ENCODE data around the gene UHRF1. TPM values are rescaled to one million over a fixed set of nuclear protein-coding genes. Genes with fewer than 3 reads are reported as not detected.

The UHRF1 gene
- total and polyA plus RNA-seq, 2 of the 13 experiments (the other 11 are each of a cell fraction or from before 2014, with no cell fraction given): 6.8 to 78.4 TPM

GRCh38 chr19:4968462-4969291 is 59.4 kb downstream of the UHRF1 start, which contains the start of gene KDM4B (continued):
- TF ChIP-seq ZNF687 (CRISPR knock-in tag; IDR thresholded peaks at IDR 0.05) (peak; percentile 86), ZNF232 (CRISPR knock-in tag; IDR thresholded peaks at IDR 0.05; ENCODE audit: borderline replicate concordance) (no peak), FOSL1 (CRISPR knock-in tag; IDR thresholded peaks at IDR 0.05; ENCODE audit: borderline replicate concordance) (no peak), E2F5 (CRISPR knock-in tag; conservative IDR thresholded peaks at IDR 0.05) (no peak), CEBPG (CRISPR knock-in tag; IDR thresholded peaks at IDR 0.05) (no peak), TBP (CRISPR knock-in tag; IDR thresholded peaks at IDR 0.05) (no peak), NR2F6 (IDR thresholded peaks at IDR 0.05) (no peak), NR2F6 (CRISPR knock-in tag; IDR thresholded peaks at IDR 0.05) (peak; percentile 36; the same call in 1 of the 2 replicates), KDM6A (CRISPR knock-in tag; IDR thresholded peaks at IDR 0.05; ENCODE audit: low read depth) (no peak), PREB (CRISPR knock-in tag; IDR thresholded peaks at IDR 0.05) (no peak), ZNF883 (CRISPR knock-in tag; IDR thresholded peaks at IDR 0.05; ENCODE audit: not compliant biosample characterization) (peak; percentile 75), ZNF468 (CRISPR knock-in tag; IDR thresholded peaks at IDR 0.05) (no peak), ZBTB43 (CRISPR knock-in tag; conservative IDR thresholded peaks at IDR 0.05) (no peak), MED8 (CRISPR knock-in tag; IDR thresholded peaks at IDR 0.05; ENCODE audit: insufficient replicate concordance) (no peak), KAT8 (CRISPR knock-in tag; IDR thresholded peaks at IDR 0.05) (peak; percentile 45), RELA (CRISPR knock-in tag; IDR thresholded peaks at IDR 0.05) (no peak), TRIM24 (CRISPR knock-in tag; IDR thresholded peaks at IDR 0.05) (no peak), ZNF678 (CRISPR knock-in tag; IDR thresholded peaks at IDR 0.05) (no peak), ZNF251 (CRISPR knock-in tag; IDR thresholded peaks at IDR 0.05) (no peak), FOXO1 (CRISPR knock-in tag; IDR thresholded peaks at IDR 0.05) (no peak), TEF (CRISPR knock-in tag; IDR thresholded peaks at IDR 0.05) (no peak), ATF1 (CRISPR knock-in tag; IDR thresholded peaks at IDR 0.05) (peak; percentile 89), RNF2 (conservative IDR thresholded peaks at IDR 0.05; ENCODE audit: low read depth) (no peak), ZNF576 (CRISPR knock-in tag; IDR thresholded peaks at IDR 0.05) (no peak)
